Ishikawa (cell line): ENCODE data around the gene RSBN1.

Source experiments
- MAX ChIP-seq: IDR thresholded peaks from 2 replicates; pipeline ENCODE4 v1.6.1; 2012
- NFIC ChIP-seq: IDR thresholded peaks from 2 replicates; pipeline ENCODE4 v1.6.1; 2012
- RAD21 ChIP-seq: IDR thresholded peaks from 2 replicates; pipeline ENCODE4 v1.6.1; 2012; ENCODE audit warnings: low read depth
- TAF1 ChIP-seq: IDR thresholded peaks from 2 replicates; pipeline ENCODE4 v1.6.1; 2012; ENCODE audit warnings: low read depth, mild to moderate bottlenecking
- TEAD4 ChIP-seq: IDR thresholded peaks from 2 replicates; pipeline ENCODE4 v1.6.1; 2012

GRCh38 chr1:113765306-113766230 lies 46.7 kb downstream of the RSBN1 start:
- no peak for TF ChIP-seq TEAD4
- TF ChIP-seq TAF1, result no peak
- TF ChIP-seq NFIC, result no peak
- no peak for TF ChIP-seq RAD21
- TF ChIP-seq MAX, result no peak
